Measurements from ENCODE around the gene PRKX. TPM values are rescaled to one million over a fixed set of nuclear protein-coding genes. Genes with fewer than 3 reads are reported as not detected.
A peak's percentile ranks its signal among the peaks of the same experiment; 100 is the strongest.
"Not testable (repeated sequence)": the region's sequence is repeated elsewhere in the genome, so short reads cannot be mapped to it uniquely, and the experiment has no call there.

PRKX gene
- total RNA-seq, 4 donors from 2014 or later = 32.2 to 37.8 (median 34.1) TPM

DNA sequence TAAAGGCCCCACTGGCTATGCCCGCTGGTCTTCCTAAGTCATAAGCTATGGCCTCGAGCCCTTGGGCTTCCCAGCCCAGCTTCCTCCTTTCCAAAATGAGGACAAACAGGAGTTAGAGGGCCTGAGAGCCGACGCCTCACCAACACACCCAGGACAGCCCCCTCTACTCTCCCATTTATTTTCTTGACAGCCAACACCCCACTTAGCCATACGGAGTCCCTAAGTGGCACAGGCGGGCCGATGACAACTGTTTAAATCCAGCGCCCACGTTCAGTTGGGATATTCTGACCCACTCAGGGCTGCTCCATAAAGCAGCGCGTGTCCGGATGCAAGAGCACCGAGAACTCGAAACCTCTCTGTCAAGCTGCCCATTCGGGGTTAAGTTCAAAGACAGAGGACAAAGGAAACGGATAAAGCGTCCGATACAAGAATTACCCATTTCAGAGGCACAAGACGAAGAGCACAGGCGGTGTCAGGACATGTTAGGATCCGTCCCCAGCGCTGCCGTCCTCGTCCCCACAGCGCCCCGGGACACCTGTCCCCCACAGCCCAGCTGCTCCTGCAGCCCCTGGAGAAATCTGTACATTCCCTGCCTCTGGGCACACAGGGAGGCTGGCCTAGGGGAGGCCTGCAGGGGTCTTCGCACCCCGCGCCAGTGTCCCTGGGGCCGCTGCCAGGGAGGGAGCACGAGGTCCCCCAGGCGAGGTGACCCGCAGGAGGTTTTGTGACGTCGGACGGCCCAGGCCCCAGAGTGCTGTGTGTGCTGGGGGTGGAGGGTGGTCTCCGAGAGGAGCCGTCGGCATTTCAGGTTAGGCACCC is 1.2 kb downstream of the PRKX start:
- TF ChIP-seq POLR2A (IDR thresholded peaks at IDR 0.05) = peak in 1 of 2 donors; percentile 12
- peak in 1 of 2 donors; percentile 7 for TF ChIP-seq EP300 (IDR thresholded peaks at IDR 0.05)
- no peak for TF ChIP-seq CTCF (IDR thresholded peaks at IDR 0.05)
- 5 to 8% methylated on average over 17 to 30 of the region's 39 CpGs for WGBS, 2 donors
- Histone ChIP-seq H3K9me3 (no peaks in the 10 kb centered on the region), H3K27me3 (no peaks in the 10 kb centered on the region), H3K4me1 (no peaks in the 10 kb centered on the region), H3K27ac (peak overlapping the region; percentile 73 to 92 (median 90)), H3K36me3 (no peaks in the 10 kb centered on the region), H3K4me3 (peak overlapping the region; percentile 62 to 84 (median 68))
- DNase-seq (ENCODE audit: low spot score in 2 of 2) = peak in 1 of 2 donors; percentile 14

DNA sequence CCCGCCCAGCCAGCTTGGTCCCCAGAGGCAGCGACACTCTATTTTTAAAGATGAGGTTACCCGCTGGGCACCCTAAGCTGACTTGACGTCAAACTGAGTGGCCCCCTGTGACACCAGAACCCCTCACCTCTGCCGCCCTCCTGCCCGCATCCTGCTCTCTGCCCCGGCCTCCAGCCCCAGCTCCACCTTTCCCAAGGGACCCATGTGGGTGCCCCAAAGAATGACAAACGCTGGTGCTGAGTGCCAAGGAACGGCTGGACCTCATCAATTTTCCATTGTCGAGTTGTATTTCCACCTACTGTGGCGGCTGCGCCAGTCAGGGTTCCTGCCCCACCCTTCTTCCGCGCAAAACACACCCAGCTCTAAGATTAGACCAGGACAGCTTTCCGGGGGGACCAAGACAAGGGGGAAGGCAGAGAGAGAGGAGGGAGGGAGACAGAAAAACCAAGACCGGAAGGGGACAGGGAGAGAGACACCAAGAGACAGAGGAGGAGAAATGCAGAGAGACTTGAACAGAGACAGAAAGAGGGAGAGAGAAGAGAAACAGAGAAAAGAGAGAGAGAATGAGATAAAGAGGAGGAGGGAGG is 2.0 kb downstream of the PRKX start:
- Histone ChIP-seq H3K27ac (peak overlapping the region; percentile 73 to 92 (median 90)), H3K4me3 (peak overlapping the region; percentile 62 to 84 (median 68)), H3K4me1 (no peaks in the 10 kb centered on the region), H3K9me3 (no peaks in the 10 kb centered on the region), H3K36me3 (no peaks in the 10 kb centered on the region), H3K27me3 (no peaks in the 10 kb centered on the region)
- TF ChIP-seq POLR2A (IDR thresholded peaks at IDR 0.05) (peak in 1 of 2 donors; percentile 13), CTCF (IDR thresholded peaks at IDR 0.05) (no peak), EP300 (IDR thresholded peaks at IDR 0.05) (no peak)
- 33 to 45% methylated on average over 11 to 16 of the region's 16 CpGs for WGBS, 2 donors
- no peak for DNase-seq (ENCODE audit: low spot score in 2 of 2)

GRCh38 chrX:3707673-3708274 is 5.7 kb downstream of the PRKX start:
- peak overlapping the region in 1 of 4 donors; percentile 24 for H3K27ac ChIP-seq
- H3K4me1 ChIP-seq; H3K4me3 ChIP-seq; H3K36me3 ChIP-seq; H3K9me3 ChIP-seq; DNase-seq (ENCODE audit: low spot score in 2 of 2); H3K27me3 ChIP-seq: not testable (repeated sequence)
- WGBS, 2 donors = 60 to 91% methylated on average over 2 to 8 of the region's 8 CpGs

DNA sequence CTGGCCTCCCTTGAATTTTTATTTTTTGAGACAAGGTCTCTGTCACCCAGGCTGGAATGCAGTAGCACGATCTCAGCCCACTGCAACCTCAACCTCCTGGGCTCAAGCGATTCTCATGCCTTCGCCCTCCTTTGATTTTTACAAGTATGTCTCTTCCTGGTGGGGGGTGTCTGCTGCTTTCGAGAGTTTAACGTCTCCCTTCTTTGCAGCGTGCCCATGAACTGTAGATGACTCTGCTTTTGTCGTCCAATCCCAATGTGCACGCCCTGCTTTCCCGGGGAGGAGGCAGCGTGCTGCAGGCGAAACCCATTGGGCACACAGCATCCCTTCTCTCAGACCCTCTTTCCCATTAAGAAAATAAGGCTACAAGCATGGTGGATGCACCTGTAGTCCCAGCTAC is 7.0 kb downstream of the PRKX start:
- TF ChIP-seq POLR2A (IDR thresholded peaks at IDR 0.05) (no peak), EP300 (IDR thresholded peaks at IDR 0.05) (no peak)

GRCh38 chrX:3703251-3703650 is 10.2 kb downstream of the PRKX start:
- WGBS, 2 donors = 85 to 95% methylated on average over 3 of the region's 3 CpGs
- DNase-seq (ENCODE audit: low spot score in 2 of 2); H3K27ac ChIP-seq; H3K4me3 ChIP-seq; H3K27me3 ChIP-seq; H3K9me3 ChIP-seq; H3K36me3 ChIP-seq: not testable (repeated sequence)
- peaks cover 0 to 19% (median 7%) of the 10 kb centered on the region in 4 donors for H3K4me1 ChIP-seq

More for the DNA sequence above, 7.0 kb downstream of the PRKX start:
- Histone ChIP-seq H3K36me3 (no peaks in the 10 kb centered on the region), H3K27me3 (no peaks in the 10 kb centered on the region), H3K9me3 (no peaks in the 10 kb centered on the region), H3K4me3 (no peak overlapping the region), H3K4me1 (no peaks in the 10 kb centered on the region), H3K27ac (no peak overlapping the region)
- WGBS, 2 donors = 93 to 95% methylated on average over 6 to 11 of the region's 11 CpGs
- no peak for DNase-seq (ENCODE audit: low spot score in 2 of 2)

GRCh38 chrX:3702095-3702494 is 11.4 kb downstream of the PRKX start:
- not testable (repeated sequence) for DNase-seq (ENCODE audit: low spot score in 2 of 2); H3K4me3 ChIP-seq; H3K9me3 ChIP-seq; H3K36me3 ChIP-seq; H3K27me3 ChIP-seq
- Histone ChIP-seq H3K27ac (peak overlapping the region in 1 of 4 donors; percentile 87), H3K4me1 (peaks cover 0 to 26% (median 10%) of the 10 kb centered on the region in 4 donors)
- WGBS, 2 donors = 36 to 41% methylated on average over 2 to 3 of the region's 3 CpGs

DNA sequence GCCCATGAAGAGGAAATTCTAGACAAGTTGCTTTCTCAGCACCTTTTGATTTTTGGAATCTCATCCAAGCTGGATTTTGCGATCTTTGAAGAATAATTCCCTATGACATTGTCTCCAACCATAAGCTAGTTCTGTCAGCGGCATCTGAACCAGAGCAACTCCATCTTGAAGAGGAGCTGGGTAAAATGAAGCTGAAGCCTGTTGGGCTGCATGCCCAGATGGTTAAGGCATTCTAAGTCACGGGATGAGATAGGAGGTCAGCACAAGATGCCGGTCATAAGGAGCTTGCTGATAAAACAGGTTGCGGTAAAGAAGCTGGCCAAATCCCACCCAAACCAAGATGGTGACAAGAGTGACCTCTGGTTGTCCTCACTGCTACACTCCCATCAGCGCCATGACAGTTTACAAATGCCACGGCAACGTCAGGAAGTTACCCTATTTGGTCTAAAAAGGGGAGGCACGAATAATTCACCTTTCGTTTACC is 12.0 kb downstream of the PRKX start:
- DNase-seq (ENCODE audit: low spot score in 2 of 2); H3K4me3 ChIP-seq; H3K9me3 ChIP-seq; H3K27me3 ChIP-seq; H3K36me3 ChIP-seq: not testable (repeated sequence)
- Histone ChIP-seq H3K4me1 (peaks cover 0 to 32% (median 12%) of the 10 kb centered on the region in 4 donors), H3K27ac (peak overlapping the region in 2 of 4 donors; percentile 67 to 87)
- WGBS, 2 donors = 89 to 93% methylated on average over 10 of the region's 10 CpGs
